Activated naive CD4-positive, alpha-beta T cell treated with anti-CD3 and anti-CD28 coated beads, Interleukin-2, amount 50 U/mL, for 24 hours (primary cell): Measurements from ENCODE around the gene OR11H7.
"Not testable (repeated sequence)": the region's sequence is repeated elsewhere in the genome, so short reads cannot be mapped to it uniquely, and the experiment has no call there.

Experiments used
- H3K27ac Mint-ChIP-seq: one replicate; pipeline ENCODE4 v1.8.0; 2021; ENCODE audit warnings: mild to moderate bottlenecking, mixed read lengths
- H3K27me3 Mint-ChIP-seq: one replicate; pipeline ENCODE4 v1.8.0; 2021; ENCODE audit warnings: mixed read lengths
- H3K36me3 Mint-ChIP-seq: one replicate; pipeline ENCODE4 v1.8.0; 2021; ENCODE audit warnings: mixed read lengths
- H3K4me1 Mint-ChIP-seq: one replicate; pipeline ENCODE4 v1.8.0; 2021; ENCODE audit warnings: mixed read lengths
- H3K4me3 Mint-ChIP-seq: one replicate; pipeline ENCODE4 v1.8.0; 2021; ENCODE audit warnings: mild to moderate bottlenecking, mixed read lengths
- H3K9me3 Mint-ChIP-seq: one replicate; pipeline ENCODE4 v1.8.0; 2021; ENCODE audit warnings: mixed read lengths

OR11H7 gene

GRCh38 chr14:20228681-20229080, at the start of gene OR11H7:
Gene OR11H7, plus strand, starts transcription at chr14:20228981.
- Mint-ChIP-seq H3K9me3 (peaks cover 12% of the 10 kb centered on the region), H3K4me3 (no peak within 1 kb of the TSS), H3K36me3 (no peaks in the 10 kb centered on the region), H3K27ac (no peak within 1 kb of the TSS), H3K4me1 (no peaks in the 10 kb centered on the region), H3K27me3 (peaks cover 14% of the 10 kb centered on the region)

GRCh38 chr14:20179218-20179617, 49.6 kb upstream of the OR11H7 start:
- H3K4me1 Mint-ChIP-seq, result no peaks in the 10 kb centered on the region
- H3K9me3 Mint-ChIP-seq, result no peaks in the 10 kb centered on the region
- no peak overlapping the region for H3K27ac Mint-ChIP-seq
- H3K27me3 Mint-ChIP-seq, result peaks cover 4% of the 10 kb centered on the region
- no peaks in the 10 kb centered on the region for H3K36me3 Mint-ChIP-seq
- no peak overlapping the region for H3K4me3 Mint-ChIP-seq

- Mint-ChIP-seq H3K9me3 (no peaks in the 10 kb centered on the region), H3K4me3 (no peak overlapping the region), H3K27ac (no peak overlapping the region), H3K36me3 (no peaks in the 10 kb centered on the region), H3K4me1 (no peaks in the 10 kb centered on the region), H3K27me3 (peaks cover 4% of the 10 kb centered on the region)
Observed at GRCh38 chr14:20179880-20180279, 48.9 kb upstream of the OR11H7 start.

- Mint-ChIP-seq H3K27me3 (peaks cover 5% of the 10 kb centered on the region), H3K4me1 (no peaks in the 10 kb centered on the region), H3K4me3 (no peak overlapping the region), H3K9me3 (no peaks in the 10 kb centered on the region), H3K27ac (no peak overlapping the region), H3K36me3 (no peaks in the 10 kb centered on the region)
Observed at GRCh38 chr14:20180486-20180885, 48.3 kb upstream of the OR11H7 start.

GRCh38 chr14:20184181-20184580, 44.6 kb upstream of the OR11H7 start:
- no peaks in the 10 kb centered on the region for H3K4me1 Mint-ChIP-seq
- H3K4me3 Mint-ChIP-seq, result no peak overlapping the region
- H3K36me3 Mint-ChIP-seq, result no peaks in the 10 kb centered on the region
- H3K9me3 Mint-ChIP-seq, result no peaks in the 10 kb centered on the region
- peaks cover 6% of the 10 kb centered on the region for H3K27me3 Mint-ChIP-seq
- H3K27ac Mint-ChIP-seq, result no peak overlapping the region

- Mint-ChIP-seq H3K9me3 (no peaks in the 10 kb centered on the region), H3K27ac (no peak within 1 kb of the TSS), H3K27me3 (peaks cover 9% of the 10 kb centered on the region), H3K36me3 (no peaks in the 10 kb centered on the region), H3K4me1 (no peaks in the 10 kb centered on the region), H3K4me3 (no peak within 1 kb of the TSS)
Observed at GRCh38 chr14:20190596-20190995, 38.2 kb upstream of the OR11H7 start, which contains the start of gene OR11G2. Gene OR11G2, plus strand, starts transcription at chr14:20190896. Its CDS starts 6,542 bp downstream, at chr14:20197438.

- H3K9me3 Mint-ChIP-seq, result no peaks in the 10 kb centered on the region
- H3K4me3 Mint-ChIP-seq, result no peak overlapping the region
- H3K27me3 Mint-ChIP-seq, result peaks cover 8% of the 10 kb centered on the region
- H3K4me1 Mint-ChIP-seq, result no peaks in the 10 kb centered on the region
- H3K36me3 Mint-ChIP-seq, result no peaks in the 10 kb centered on the region
- H3K27ac Mint-ChIP-seq, result no peak overlapping the region
Observed at GRCh38 chr14:20191396-20191795, 37.4 kb upstream of the OR11H7 start.

- Mint-ChIP-seq H3K27me3 (peaks cover 12% of the 10 kb centered on the region), H3K9me3 (no peaks in the 10 kb centered on the region), H3K36me3 (no peaks in the 10 kb centered on the region), H3K4me1 (no peaks in the 10 kb centered on the region), H3K4me3 (no peak overlapping the region), H3K27ac (no peak overlapping the region)
Observed at GRCh38 chr14:20194101-20194500, 34.7 kb upstream of the OR11H7 start.

GRCh38 chr14:20195170-20195569, 33.6 kb upstream of the OR11H7 start:
- H3K36me3 Mint-ChIP-seq, H3K27ac Mint-ChIP-seq, H3K4me1 Mint-ChIP-seq, H3K9me3 Mint-ChIP-seq, H3K4me3 Mint-ChIP-seq: not testable (repeated sequence)
- peaks cover 12% of the 10 kb centered on the region for H3K27me3 Mint-ChIP-seq

- H3K27me3 Mint-ChIP-seq, result peaks cover 12% of the 10 kb centered on the region
- H3K4me3 Mint-ChIP-seq, result no peak overlapping the region
- H3K27ac Mint-ChIP-seq, result no peak overlapping the region
- no peaks in the 10 kb centered on the region for H3K9me3 Mint-ChIP-seq
- H3K36me3 Mint-ChIP-seq, result no peaks in the 10 kb centered on the region
- H3K4me1 Mint-ChIP-seq, result no peaks in the 10 kb centered on the region
Observed at GRCh38 chr14:20195911-20196310, 32.9 kb upstream of the OR11H7 start.

GRCh38 chr14:20197459-20197858, 31.3 kb upstream of the OR11H7 start:
- H3K27me3 Mint-ChIP-seq, result peaks cover 14% of the 10 kb centered on the region
- no peak overlapping the region for H3K4me3 Mint-ChIP-seq
- H3K27ac Mint-ChIP-seq, result no peak overlapping the region

GRCh38 chr14:20198991-20199390, 29.8 kb upstream of the OR11H7 start:
- H3K27ac Mint-ChIP-seq, result no peak overlapping the region
- H3K4me3 Mint-ChIP-seq, result no peak overlapping the region
- H3K36me3 Mint-ChIP-seq, result no peaks in the 10 kb centered on the region
- H3K9me3 Mint-ChIP-seq, result no peaks in the 10 kb centered on the region
- H3K27me3 Mint-ChIP-seq, result peaks cover 10% of the 10 kb centered on the region
- no peaks in the 10 kb centered on the region for H3K4me1 Mint-ChIP-seq

More at GRCh38 chr14:20197459-20197858, 31.3 kb upstream of the OR11H7 start:
- H3K9me3 Mint-ChIP-seq, result no peaks in the 10 kb centered on the region
- no peaks in the 10 kb centered on the region for H3K36me3 Mint-ChIP-seq
- H3K4me1 Mint-ChIP-seq, result no peaks in the 10 kb centered on the region

- H3K27me3 Mint-ChIP-seq, result peaks cover 12% of the 10 kb centered on the region
- peaks cover 2% of the 10 kb centered on the region for H3K36me3 Mint-ChIP-seq
- H3K4me1 Mint-ChIP-seq, result no peaks in the 10 kb centered on the region
- peaks cover 5% of the 10 kb centered on the region for H3K9me3 Mint-ChIP-seq
- H3K27ac Mint-ChIP-seq, result no peak overlapping the region
- H3K4me3 Mint-ChIP-seq, result no peak overlapping the region
Observed at GRCh38 chr14:20204721-20205120, 24.1 kb upstream of the OR11H7 start.

GRCh38 chr14:20209595-20209994, 19.2 kb upstream of the OR11H7 start:
- Mint-ChIP-seq H3K4me3 (no peak overlapping the region), H3K27me3 (peaks cover 13% of the 10 kb centered on the region), H3K27ac (no peak overlapping the region), H3K9me3 (peaks cover 5% of the 10 kb centered on the region), H3K4me1 (no peaks in the 10 kb centered on the region), H3K36me3 (peaks cover 2% of the 10 kb centered on the region)

- not testable (repeated sequence) for H3K4me1 Mint-ChIP-seq, H3K27ac Mint-ChIP-seq, H3K9me3 Mint-ChIP-seq, H3K4me3 Mint-ChIP-seq, H3K36me3 Mint-ChIP-seq
- peaks cover 10% of the 10 kb centered on the region for H3K27me3 Mint-ChIP-seq
Observed at GRCh38 chr14:20212406-20212805, 16.4 kb upstream of the OR11H7 start.

GRCh38 chr14:20215196-20215595, 13.6 kb upstream of the OR11H7 start:
- no peaks in the 10 kb centered on the region for H3K9me3 Mint-ChIP-seq
- no peak overlapping the region for H3K27ac Mint-ChIP-seq
- H3K4me1 Mint-ChIP-seq, result no peaks in the 10 kb centered on the region
- H3K36me3 Mint-ChIP-seq, result no peaks in the 10 kb centered on the region
- H3K27me3 Mint-ChIP-seq, result peaks cover 10% of the 10 kb centered on the region
- H3K4me3 Mint-ChIP-seq, result no peak overlapping the region

- Mint-ChIP-seq H3K27ac (no peak overlapping the region), H3K27me3 (peaks cover 12% of the 10 kb centered on the region), H3K9me3 (no peaks in the 10 kb centered on the region), H3K4me3 (no peak overlapping the region), H3K4me1 (no peaks in the 10 kb centered on the region), H3K36me3 (no peaks in the 10 kb centered on the region)
Observed at GRCh38 chr14:20219033-20219432, 9.7 kb upstream of the OR11H7 start.
